ENCODE data around the gene KANTR. TPM values are rescaled to one million over a fixed set of nuclear protein-coding genes. Genes with fewer than 3 reads are reported as not detected.

Gene KANTR
- total RNA-seq, 1 experiment from 2014 or later = 7.7 TPM

DNA sequence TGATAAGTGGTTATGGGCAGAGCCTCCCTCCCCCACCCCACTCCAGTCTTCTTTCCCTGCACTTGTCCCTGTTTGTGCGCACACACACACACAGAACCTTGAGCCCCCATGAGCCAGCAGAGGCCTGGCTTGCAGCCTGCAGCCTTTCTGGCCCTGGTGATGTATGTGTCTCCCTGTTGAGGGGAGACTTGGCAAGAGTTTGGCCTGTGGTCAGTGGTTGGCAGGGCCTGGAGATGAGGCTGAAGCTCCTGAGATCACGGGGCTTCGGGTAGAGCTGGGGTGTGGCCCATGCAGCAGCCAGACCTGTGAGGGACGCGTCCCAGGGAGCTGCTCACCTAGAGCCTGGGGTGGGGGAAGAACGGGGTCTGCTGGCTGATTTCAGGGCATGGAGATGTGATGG is 43.1 kb upstream of the KANTR start:
- H3K56ac ChIP-seq (ENCODE audit: insufficient read length, low read depth, low read length) = no peak overlapping the region
- no peak overlapping the region for H3K27ac Mint-ChIP-seq
- H3K9me3 Mint-ChIP-seq = peaks cover 29 to 31% of the 10 kb centered on the region in 2 experiments
- peaks cover 9% of the 10 kb centered on the region for H3K23me2 ChIP-seq (ENCODE audit: insufficient read length, low read depth, low read length, poor library complexity, severe bottlenecking)
- DNase-seq = no peak
- H3K4me2 ChIP-seq (ENCODE audit: insufficient read depth, insufficient read length, low read length) = no peak overlapping the region
- H3K14ac ChIP-seq (ENCODE audit: insufficient read depth, low read length) = no peak overlapping the region; the same call in 1 of the 2 replicates
- H3K18ac ChIP-seq (ENCODE audit: insufficient read length, low read depth, low read length) = no peak overlapping the region
- WGBS (ENCODE audit: extremely low coverage, insufficient read length, low lambda C conversion rate) = no CpG with 5 or more reads among the region's 6 CpGs
- peaks cover 45% of the 10 kb centered on the region for H3K9me3 ChIP-seq (ENCODE audit: control insufficient read depth, low read depth, low read length)
- no peak overlapping the region for H4K5ac ChIP-seq (ENCODE audit: insufficient read length, low read depth, low read length)
- H4K91ac ChIP-seq (ENCODE audit: insufficient read length, low read depth, low read length) = no peak overlapping the region
- no peaks in the 10 kb centered on the region for H3K79me1 ChIP-seq (ENCODE audit: insufficient read depth, low read depth, low read length, poor library complexity, severe bottlenecking)
- peaks cover 3% of the 10 kb centered on the region for H3K27me3 Mint-ChIP-seq (ENCODE audit: low read depth)
- H3K4me3 Mint-ChIP-seq = no peak overlapping the region
- no peaks in the 10 kb centered on the region; the same call in 1 of the 2 replicates for H3K79me2 ChIP-seq (ENCODE audit: insufficient read depth, low read length)
- H2BK5ac ChIP-seq (ENCODE audit: insufficient read length, low read length) = no peak overlapping the region
- no peak overlapping the region for H2AFZ ChIP-seq (ENCODE audit: low read length)
- peaks cover 0 to 3% (median 0%) of the 10 kb centered on the region in 3 experiments; a peak in 2 of 7 replicates for H3K36me3 Mint-ChIP-seq (ENCODE audit: insufficient read depth in 1 of 3, low read depth in 3 of 3)
- H3K23ac ChIP-seq (ENCODE audit: insufficient read length, low read depth, low read length) = no peak overlapping the region
- no peak overlapping the region for H2BK15ac ChIP-seq (ENCODE audit: low read depth, low read length)
- no peak overlapping the region for H3K27ac ChIP-seq (ENCODE audit: insufficient read length, low read depth, low read length)
- peaks cover 5 to 15% of the 10 kb centered on the region in 2 experiments for H3K4me1 Mint-ChIP-seq
- H4K20me1 ChIP-seq (ENCODE audit: control insufficient read depth, insufficient read depth, insufficient read length) = no peaks in the 10 kb centered on the region
- H2BK20ac ChIP-seq (ENCODE audit: low read depth, low read length, poor library complexity, severe bottlenecking) = no peak overlapping the region
- H2AK5ac ChIP-seq (ENCODE audit: insufficient read length, low read length) = no peak overlapping the region
- H3K4me1 ChIP-seq (ENCODE audit: insufficient read depth, low read length) = no peaks in the 10 kb centered on the region
- no peak overlapping the region for H2BK120ac ChIP-seq (ENCODE audit: low read depth, low read length, poor library complexity, severe bottlenecking)
- H3K4ac ChIP-seq (ENCODE audit: low read depth, low read length) = no peak overlapping the region
- no peak overlapping the region for H3K9ac ChIP-seq (ENCODE audit: extremely low read depth, insufficient read length, low read length)
- TF ChIP-seq, protein P1, sequence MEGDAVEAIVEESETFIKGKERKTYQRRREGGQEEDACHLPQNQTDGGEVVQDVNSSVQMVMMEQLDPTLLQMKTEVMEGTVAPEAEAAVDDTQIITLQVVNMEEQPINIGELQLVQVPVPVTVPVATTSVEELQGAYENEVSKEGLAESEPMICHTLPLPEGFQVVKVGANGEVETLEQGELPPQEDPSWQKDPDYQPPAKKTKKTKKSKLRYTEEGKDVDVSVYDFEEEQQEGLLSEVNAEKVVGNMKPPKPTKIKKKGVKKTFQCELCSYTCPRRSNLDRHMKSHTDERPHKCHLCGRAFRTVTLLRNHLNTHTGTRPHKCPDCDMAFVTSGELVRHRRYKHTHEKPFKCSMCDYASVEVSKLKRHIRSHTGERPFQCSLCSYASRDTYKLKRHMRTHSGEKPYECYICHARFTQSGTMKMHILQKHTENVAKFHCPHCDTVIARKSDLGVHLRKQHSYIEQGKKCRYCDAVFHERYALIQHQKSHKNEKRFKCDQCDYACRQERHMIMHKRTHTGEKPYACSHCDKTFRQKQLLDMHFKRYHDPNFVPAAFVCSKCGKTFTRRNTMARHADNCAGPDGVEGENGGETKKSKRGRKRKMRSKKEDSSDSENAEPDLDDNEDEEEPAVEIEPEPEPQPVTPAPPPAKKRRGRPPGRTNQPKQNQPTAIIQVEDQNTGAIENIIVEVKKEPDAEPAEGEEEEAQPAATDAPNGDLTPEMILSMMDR (conservative IDR thresholded peaks at IDR 0.05) = no peak
- H4K8ac ChIP-seq (replicated peaks; ENCODE audit: insufficient read length, low read depth, low read length) = no peak overlapping the region
- H3T11ph ChIP-seq (ENCODE audit: low read length) = no peak overlapping the region
- no peaks in the 10 kb centered on the region for H3K27me3 ChIP-seq (ENCODE audit: insufficient read depth, low read length)
- H2BK12ac ChIP-seq (ENCODE audit: insufficient read length, low read depth, low read length) = no peak overlapping the region

All from H9 (cell line).